GM19043 (cell line): Measurements from ENCODE around the gene TBC1D5.
"Not testable (repeated sequence)": the region's sequence is repeated elsewhere in the genome, so short reads cannot be mapped to it uniquely, and the experiment has no call there.

Experiments
- ATAC-seq: cut with Tn5 transposase; IDR thresholded peaks from one replicate; pipeline ENCODE4 v1.9.1; 2021; ENCODE audit warnings: low read depth; ENCODE audit not compliant: unreplicated experiment

The TBC1D5 gene

DNA sequence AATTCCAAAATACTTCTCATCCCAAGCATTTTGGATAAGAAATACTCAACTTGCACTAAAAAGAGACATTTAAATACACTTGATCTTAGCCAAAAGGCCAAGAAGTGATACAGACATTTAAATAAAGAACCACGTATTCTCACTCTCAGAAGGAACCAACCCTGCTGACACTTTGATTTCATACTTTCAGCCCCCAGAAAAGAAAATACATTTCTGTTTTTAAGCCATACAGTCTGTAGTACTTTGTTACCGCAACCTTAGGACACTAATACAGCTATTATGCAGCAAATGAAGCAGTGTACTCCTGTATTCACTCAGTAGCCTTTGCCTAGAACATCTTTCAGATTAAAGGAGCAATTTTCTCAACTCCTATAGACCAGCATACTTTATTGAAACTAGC is 86.7 kb downstream of the TBC1D5 start:
- ATAC-seq = no peak

GRCh38 chr3:17649748-17650147 is 92.7 kb downstream of the TBC1D5 start:
- ATAC-seq = not testable (repeated sequence)

DNA sequence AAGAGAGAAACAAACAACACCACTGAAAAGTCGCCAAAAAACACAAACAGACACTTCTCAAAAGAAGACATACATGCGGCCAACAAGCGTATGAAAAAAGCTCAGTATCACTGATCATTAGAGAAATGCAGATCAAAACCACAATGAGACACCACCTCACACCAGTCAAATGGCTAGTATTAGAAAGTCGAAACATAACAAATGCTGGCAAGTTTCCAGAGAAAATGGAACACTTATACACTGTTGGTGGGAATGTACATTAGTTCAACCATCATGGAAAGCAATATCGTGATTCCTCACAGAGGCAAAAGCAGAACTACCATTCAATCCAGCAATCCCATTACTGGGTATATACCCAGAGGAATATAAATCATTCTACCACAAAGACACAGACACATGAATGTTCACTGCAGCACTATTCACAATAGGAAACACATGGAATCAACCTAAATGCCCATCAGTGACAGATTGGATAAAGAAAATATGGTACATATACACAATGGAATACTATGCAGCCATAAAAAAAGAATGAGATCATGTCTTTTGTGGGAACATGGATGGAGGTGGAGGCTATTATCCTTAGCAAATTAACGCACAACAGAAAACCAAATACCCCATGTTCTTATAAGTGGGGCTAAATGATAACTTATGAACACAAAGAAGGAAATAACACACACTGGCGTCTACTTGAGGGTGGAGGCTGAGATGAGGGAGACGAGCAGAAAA is 93.6 kb downstream of the TBC1D5 start:
- ATAC-seq = not testable (repeated sequence)

- ATAC-seq = no peak
Observed at GRCh38 chr3:17645074-17645698, 97.2 kb downstream of the TBC1D5 start.

DNA sequence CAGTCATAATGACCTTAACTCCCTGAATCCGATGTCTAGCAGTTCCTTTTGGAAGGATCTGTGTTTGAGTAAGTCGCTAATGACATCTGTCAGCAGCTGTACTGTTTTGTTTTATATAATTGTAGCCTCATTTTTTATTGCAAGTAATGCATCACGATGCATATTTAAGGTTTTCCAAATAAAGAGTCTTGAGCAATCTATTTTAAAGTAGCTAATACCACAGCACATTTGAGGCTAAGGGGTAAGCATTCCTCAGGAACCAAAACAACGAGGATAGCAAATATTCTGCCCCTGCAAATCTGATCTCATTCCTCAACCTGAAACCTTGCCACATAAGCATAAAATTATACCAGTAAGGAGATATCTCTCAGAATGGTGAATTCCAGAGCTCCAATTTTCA is 98.7 kb downstream of the TBC1D5 start:
- ATAC-seq = no peak

- ATAC-seq = no peak
Observed at GRCh38 chr3:17642474-17642873, 100.0 kb downstream of the TBC1D5 start.

- ATAC-seq = no peak
Observed at GRCh38 chr3:17640466-17640865, 102.0 kb downstream of the TBC1D5 start.

DNA sequence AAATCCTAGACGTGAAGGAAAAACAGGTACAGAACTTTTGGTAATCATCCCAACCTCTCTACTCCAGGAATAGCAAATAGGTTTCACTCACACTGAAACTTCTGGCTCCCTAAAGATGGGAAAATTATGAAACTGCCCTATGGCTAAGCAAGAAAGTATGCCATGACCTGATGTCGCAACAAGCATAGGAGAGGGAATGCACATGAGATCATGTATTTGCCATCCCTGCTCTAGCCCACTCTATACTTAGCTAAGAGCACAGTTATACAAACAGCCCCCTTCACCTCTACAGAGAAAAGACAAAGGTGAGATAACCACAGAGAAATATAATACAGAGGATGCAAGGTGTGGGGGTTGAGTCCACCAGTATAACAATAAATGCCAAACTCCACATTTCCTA is 102.7 kb downstream of the TBC1D5 start:
- no peak for ATAC-seq

- ATAC-seq = no peak
Observed at GRCh38 chr3:17639257-17639656, 103.2 kb downstream of the TBC1D5 start.

DNA sequence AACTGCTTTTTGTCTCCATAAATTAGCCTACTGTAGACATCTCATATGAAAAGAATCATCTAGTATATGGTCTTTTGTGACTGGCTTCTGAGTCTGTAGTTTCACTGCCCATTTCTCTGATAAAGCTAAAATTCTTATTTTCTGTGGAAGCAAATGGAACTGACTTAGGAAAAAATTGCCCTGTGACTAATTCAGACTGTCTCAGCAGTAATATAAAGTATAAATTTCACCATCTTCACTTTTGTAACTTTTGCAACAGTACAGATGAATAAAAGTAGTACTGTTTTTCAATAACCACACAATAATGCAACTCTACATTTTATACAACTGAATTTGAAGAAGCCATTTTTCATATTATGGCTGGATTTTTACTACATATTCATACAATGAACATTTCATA is 104.1 kb downstream of the TBC1D5 start:
- ATAC-seq = no peak

DNA sequence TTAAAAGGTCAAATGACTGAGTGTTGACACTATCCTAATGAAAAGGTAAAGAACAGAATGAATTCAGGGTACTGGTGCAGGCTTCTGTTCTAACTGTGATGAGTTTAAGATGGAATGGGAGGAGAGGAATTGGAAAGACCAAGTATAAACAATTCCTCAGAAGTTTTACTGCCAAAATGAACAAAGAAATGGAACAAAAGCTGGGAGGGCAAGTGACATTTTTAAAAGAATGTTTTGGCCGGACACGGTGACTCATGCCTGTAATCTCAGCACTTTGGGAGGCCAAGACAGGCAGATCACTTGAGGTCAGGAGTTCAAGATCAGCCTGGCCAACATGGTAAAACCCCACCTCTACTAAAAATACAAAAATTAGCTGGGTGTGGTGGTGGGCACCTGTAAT is 106.8 kb downstream of the TBC1D5 start:
- ATAC-seq = not testable (repeated sequence)

DNA sequence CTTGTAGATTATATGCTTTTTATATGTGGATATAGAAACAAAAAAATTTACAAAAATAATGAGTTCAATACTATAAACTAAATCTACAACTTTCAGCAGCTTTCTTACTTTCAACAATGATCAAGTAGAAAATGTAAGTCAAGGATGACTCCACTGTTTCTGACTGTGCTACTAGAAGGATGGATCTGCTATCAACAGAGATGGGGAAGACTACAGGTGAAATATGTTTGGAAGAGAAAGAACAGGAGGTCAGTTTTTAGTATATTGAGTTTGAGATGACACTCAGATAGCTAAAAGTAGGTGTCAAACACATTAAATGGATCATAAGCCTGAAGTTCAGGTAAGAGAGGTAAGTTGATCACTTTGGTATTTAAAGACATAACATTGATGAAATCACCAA is 107.5 kb downstream of the TBC1D5 start:
- ATAC-seq = no peak

DNA sequence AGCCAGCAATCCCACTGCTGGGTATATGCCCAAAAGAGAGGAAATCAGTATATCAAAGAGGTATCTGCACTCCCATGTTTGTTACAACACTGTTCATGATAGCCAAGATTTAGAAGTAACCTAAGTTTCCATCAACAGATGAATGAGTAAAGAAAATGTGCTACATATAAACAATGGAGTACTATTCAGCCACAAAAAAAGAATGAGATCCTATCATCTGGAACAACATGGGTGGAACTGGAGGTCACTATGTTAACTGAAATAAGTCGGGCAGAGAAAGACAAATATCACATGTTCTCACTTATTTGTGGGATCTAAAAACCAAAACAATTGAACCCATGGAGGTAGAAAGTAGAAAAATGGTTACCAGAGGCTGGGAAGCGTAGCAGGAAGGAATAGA is 108.2 kb downstream of the TBC1D5 start:
- ATAC-seq = no peak

DNA sequence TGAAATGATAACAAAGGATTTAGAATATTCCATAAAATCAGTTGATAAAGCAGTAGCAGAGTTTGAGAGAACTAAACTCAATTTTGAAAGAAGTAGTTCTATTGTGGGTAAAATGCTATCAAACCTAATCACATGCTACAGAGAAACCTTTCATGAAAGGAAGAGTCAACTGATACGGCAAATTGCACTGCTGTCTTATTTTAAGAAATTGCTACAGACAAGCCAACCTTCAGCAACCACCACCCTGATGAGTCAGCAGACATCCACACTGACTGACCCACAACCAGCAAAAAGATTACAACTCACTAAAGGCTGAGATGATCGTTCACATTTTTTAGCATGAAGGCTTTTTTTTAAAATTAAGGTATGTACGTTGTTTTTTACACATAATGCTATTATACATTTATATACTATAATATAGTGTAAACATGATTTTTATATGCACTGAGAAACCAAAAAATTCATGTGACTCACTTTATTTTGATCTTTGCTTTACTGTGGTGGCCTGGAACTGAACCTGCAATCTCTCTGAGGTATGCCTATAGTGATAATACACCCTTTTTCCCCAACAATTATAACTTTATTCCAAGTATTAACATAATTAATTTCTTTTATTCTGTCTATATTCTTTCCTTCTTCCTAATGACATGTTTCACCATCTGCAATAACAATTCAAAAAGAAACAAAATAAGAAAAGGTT is 109.9 kb downstream of the TBC1D5 start:
- ATAC-seq = no peak

DNA sequence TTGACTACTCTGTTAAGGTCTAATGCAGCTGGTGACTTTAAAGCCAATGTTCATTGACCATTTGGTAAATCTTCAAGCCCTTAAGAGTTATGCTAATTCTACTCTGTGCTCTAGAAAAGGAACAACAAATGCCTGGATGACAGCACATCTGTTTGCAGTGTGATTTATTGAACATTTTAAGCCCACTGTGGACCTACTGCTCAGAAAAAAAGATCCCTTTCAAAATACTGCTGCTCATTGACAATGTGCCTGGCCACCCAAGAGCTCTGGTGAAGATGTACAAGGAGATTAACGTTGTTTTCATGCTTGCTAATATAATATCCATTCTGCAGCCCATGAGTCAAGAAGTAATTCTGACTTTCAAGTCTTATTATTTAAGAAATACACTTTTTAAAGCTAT is 110.8 kb downstream of the TBC1D5 start:
- no peak for ATAC-seq

GRCh38 chr3:17629400-17629799 is 113.0 kb downstream of the TBC1D5 start:
- no peak for ATAC-seq

DNA sequence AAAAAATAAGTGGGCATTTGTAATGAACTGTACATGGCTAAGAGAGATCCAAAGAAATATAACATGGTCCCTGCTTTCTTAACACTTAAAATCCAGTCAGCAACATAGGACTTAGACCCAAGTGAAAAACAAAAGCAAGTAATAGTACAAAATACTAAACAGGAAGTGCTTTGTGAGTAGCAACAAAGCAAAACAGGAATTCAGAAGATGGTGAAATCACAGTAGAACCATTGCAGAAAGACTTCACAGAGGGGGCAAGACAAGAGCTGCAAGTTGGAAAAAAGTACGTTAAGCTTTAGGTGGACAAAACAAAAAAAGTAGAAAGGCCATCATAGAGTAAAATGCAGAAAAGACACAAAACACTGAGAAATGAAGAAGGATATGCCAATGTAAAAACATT is 116.0 kb downstream of the TBC1D5 start:
- ATAC-seq = no peak

- no peak for ATAC-seq
Observed at GRCh38 chr3:17625133-17625532, 117.3 kb downstream of the TBC1D5 start.

- no peak for ATAC-seq
Observed at GRCh38 chr3:17623464-17623863, 119.0 kb downstream of the TBC1D5 start.

- no peak for ATAC-seq
Observed at GRCh38 chr3:17619968-17620367, 122.5 kb downstream of the TBC1D5 start.

DNA sequence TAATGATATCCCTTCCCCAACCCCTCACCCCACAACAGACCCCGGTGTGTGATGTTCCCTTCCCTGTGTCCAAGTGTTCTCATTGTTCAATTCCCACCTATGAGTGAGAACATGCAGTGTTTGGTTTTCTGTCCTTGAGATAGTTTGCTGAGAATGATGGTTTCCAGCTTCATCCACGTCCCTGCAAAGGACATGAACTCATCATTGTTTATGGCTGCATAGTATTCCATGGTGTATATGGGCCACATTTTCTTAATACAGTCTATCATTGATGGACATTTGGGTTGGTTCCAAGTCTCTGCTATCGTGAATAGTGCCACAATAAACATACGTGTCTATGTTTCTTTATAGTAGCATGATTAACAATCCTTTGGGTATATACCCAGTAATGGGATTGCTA is 129.4 kb downstream of the TBC1D5 start:
- not testable (repeated sequence) for ATAC-seq

GRCh38 chr3:17607905-17608304 is 134.5 kb downstream of the TBC1D5 start:
- ATAC-seq = no peak
